Testis (tissue), 2 donors: ENCODE data around the gene EYS.

Experiments used
- POLR2A ChIP-seq: fragments of 450-650 bp; IDR thresholded peaks from one replicate; pipeline ENCODE4 v1.6.1; 2017; ENCODE audit warnings: antibody characterized with exemption, mild to moderate bottlenecking, moderate library complexity
- TF ChIP-seq, protein P1 (sequence below), 3 experiments: fragments of 450-650 bp in 2 of 3; fragments of 200-600 bp in 1 of 3; sonication (generic) in 1 of 3; IDR thresholded peaks; one replicate each; pipeline ENCODE4 v1.5.1; 2016 to 2019; ENCODE audit warnings: antibody characterized with exemption in 3 of 3, mild to moderate bottlenecking in 2 of 3, moderate library complexity in 1 of 3

DNA sequence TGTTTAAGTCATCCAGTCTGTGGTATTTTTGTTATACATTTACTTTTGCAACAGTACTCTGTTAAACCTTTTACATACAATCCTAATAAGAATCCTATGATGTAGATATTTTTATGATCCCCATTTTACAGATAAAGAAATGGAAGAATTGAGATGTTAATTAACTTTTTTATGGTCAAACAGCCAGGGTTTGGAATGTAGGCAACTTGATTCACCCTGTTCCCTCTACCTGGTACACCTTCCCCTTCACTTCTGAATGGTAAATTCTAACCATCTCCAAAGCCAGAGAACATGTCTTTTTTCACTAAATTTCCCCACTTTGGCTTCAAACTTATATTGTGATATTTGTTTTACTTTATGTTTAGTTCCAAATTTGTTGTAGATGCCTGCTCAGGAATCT lies 1771.3 kb downstream of the EYS start:
- TF ChIP-seq, protein P1, sequence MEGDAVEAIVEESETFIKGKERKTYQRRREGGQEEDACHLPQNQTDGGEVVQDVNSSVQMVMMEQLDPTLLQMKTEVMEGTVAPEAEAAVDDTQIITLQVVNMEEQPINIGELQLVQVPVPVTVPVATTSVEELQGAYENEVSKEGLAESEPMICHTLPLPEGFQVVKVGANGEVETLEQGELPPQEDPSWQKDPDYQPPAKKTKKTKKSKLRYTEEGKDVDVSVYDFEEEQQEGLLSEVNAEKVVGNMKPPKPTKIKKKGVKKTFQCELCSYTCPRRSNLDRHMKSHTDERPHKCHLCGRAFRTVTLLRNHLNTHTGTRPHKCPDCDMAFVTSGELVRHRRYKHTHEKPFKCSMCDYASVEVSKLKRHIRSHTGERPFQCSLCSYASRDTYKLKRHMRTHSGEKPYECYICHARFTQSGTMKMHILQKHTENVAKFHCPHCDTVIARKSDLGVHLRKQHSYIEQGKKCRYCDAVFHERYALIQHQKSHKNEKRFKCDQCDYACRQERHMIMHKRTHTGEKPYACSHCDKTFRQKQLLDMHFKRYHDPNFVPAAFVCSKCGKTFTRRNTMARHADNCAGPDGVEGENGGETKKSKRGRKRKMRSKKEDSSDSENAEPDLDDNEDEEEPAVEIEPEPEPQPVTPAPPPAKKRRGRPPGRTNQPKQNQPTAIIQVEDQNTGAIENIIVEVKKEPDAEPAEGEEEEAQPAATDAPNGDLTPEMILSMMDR (IDR thresholded peaks at IDR 0.05), result no peak
- no peak for TF ChIP-seq POLR2A
